ENCODE data around the gene NKTR.

NKTR gene

GRCh38 chr3:42651248-42652091, 51.0 kb downstream of the NKTR start:
- DNase-seq, result no peak

GRCh38 chr3:42652251-42652610, 51.7 kb downstream of the NKTR start:
- no peak for DNase-seq

- peak; percentile 63 to 76 for DNase-seq
These were observed 52.3 kb downstream of the NKTR start for GRCh38 chr3:42652611-42653302.

- no peak for DNase-seq
These were observed 52.7 kb downstream of the NKTR start for GRCh38 chr3:42653303-42653559.

- peak; percentile 49 to 61 for DNase-seq
These were observed 53.3 kb downstream of the NKTR start, which contains the start of gene ZBTB47 for GRCh38 chr3:42653560-42654330. TSS of gene ZBTB47 (plus strand) at chr3:42653697. CDS start at chr3:42658356, 4,659 bp downstream.

GRCh38 chr3:42654331-42655201, 54.1 kb downstream of the NKTR start:
- peak; percentile 19 to 24 for DNase-seq

- no peak for DNase-seq
These were observed 54.9 kb downstream of the NKTR start for GRCh38 chr3:42655331-42655888.

GRCh38 chr3:42655980-42656679, 55.6 kb downstream of the NKTR start:
- DNase-seq, result no peak

GRCh38 chr3:42656680-42657610, 56.5 kb downstream of the NKTR start:
- no peak for DNase-seq

GRCh38 chr3:42657675-42658074, 57.2 kb downstream of the NKTR start:
- DNase-seq, result no peak

GRCh38 chr3:42658091-42658770, 57.7 kb downstream of the NKTR start:
- DNase-seq, result no peak

- no peak for DNase-seq
These were observed 58.4 kb downstream of the NKTR start for GRCh38 chr3:42658771-42659390.

GRCh38 chr3:42659451-42660130, 59.1 kb downstream of the NKTR start:
- DNase-seq, result no peak

GRCh38 chr3:42660131-42660715, 59.7 kb downstream of the NKTR start:
- DNase-seq, result no peak

- no peak for DNase-seq
These were observed 60.4 kb downstream of the NKTR start for GRCh38 chr3:42660898-42661297.

- DNase-seq, result no peak
These were observed 61.1 kb downstream of the NKTR start for GRCh38 chr3:42661593-42662022.

- DNase-seq, result no peak
These were observed 61.7 kb downstream of the NKTR start for GRCh38 chr3:42662037-42662812.

Data from inflammatory macrophage treated with lipopolysaccharide for 1 hour (primary cell).